OCI-LY3 (cell line): ENCODE data around the gene ADAP2.

Source experiments
- EZH2phosphoT487 ChIP-seq: fragments of 200-600 bp; shearing (Covaris generic); IDR thresholded peaks from 2 replicates; pipeline ENCODE4 v1.6.1; 2018; ENCODE audit warnings: antibody characterized with exemption, mixed run types, low read depth
- TF ChIP-seq, protein P1 (sequence below): fragments of 200-600, 300-600 bp; sonication (generic); IDR thresholded peaks from 2 replicates; pipeline ENCODE4 v1.5.1; 2014; ENCODE audit warnings: antibody characterized with exemption, low read length, low read depth

DNA sequence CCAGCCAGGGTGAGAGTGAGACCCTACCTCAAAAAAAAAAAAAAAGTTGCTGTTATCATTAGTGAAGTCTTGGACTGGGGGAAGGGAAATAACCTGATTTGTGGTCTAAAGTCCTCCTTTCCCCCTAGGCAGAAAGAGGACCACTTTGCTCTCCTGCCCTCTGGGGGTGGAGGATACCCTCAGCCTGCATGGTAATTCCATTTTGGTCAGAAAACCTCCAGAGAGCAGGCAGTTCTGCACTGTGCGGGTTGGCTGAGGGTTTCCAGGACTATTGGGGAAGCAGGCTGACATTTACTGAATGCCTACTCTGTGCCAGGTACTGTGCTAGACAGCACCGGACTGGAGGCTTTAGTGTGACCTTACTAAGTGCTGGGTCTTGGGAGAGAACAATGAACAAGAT lies 2.6 kb downstream of the ADAP2 start:
- TF ChIP-seq, protein P1, sequence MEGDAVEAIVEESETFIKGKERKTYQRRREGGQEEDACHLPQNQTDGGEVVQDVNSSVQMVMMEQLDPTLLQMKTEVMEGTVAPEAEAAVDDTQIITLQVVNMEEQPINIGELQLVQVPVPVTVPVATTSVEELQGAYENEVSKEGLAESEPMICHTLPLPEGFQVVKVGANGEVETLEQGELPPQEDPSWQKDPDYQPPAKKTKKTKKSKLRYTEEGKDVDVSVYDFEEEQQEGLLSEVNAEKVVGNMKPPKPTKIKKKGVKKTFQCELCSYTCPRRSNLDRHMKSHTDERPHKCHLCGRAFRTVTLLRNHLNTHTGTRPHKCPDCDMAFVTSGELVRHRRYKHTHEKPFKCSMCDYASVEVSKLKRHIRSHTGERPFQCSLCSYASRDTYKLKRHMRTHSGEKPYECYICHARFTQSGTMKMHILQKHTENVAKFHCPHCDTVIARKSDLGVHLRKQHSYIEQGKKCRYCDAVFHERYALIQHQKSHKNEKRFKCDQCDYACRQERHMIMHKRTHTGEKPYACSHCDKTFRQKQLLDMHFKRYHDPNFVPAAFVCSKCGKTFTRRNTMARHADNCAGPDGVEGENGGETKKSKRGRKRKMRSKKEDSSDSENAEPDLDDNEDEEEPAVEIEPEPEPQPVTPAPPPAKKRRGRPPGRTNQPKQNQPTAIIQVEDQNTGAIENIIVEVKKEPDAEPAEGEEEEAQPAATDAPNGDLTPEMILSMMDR: no peak
- TF ChIP-seq EZH2phosphoT487: no peak
